ENCODE results near the gene GAR1. TPM values are rescaled to one million over a fixed set of nuclear protein-coding genes. Genes with fewer than 3 reads are reported as not detected.

Gene GAR1
- total and polyA plus RNA-seq, 2 experiments from 2014 or later, result 5.9 to 42.7 TPM

GRCh38 chr4:109861271-109861670 is 45.7 kb downstream of the GAR1 start:
- no peaks in the 10 kb centered on the region for H3K79me2 ChIP-seq (ENCODE audit: insufficient read depth)
- no peaks in the 10 kb centered on the region for H3K4me1 ChIP-seq (ENCODE audit: insufficient read depth)
- H3K9ac ChIP-seq, result no peak overlapping the region
- no peak for TF ChIP-seq EZH2phosphoT487 (IDR thresholded peaks at IDR 0.05; ENCODE audit: insufficient read depth, low read depth)
- 58 to 62% methylated on average over 2 of the region's 2 CpGs for WGBS, 2 experiments (ENCODE audit: low coverage in 1 of 2, low lambda C conversion rate in 2 of 2, missing lambda C conversion rate in 2 of 2)
- H3K9me3 ChIP-seq (ENCODE audit: low read depth), result no peaks in the 10 kb centered on the region
- H3K9me2 ChIP-seq (ENCODE audit: insufficient read depth), result no peaks in the 10 kb centered on the region
- H3K27ac ChIP-seq, result no peak overlapping the region
- no peak overlapping the region for H2AFZ ChIP-seq
- H3F3A ChIP-seq (ENCODE audit: insufficient read depth), result no peaks in the 10 kb centered on the region
- in situ Hi-C loops (cut with MboI), result no loop called here
- no peak for DNase-seq
- H3K27me3 ChIP-seq (replicated peaks; ENCODE audit: insufficient read depth), result no peaks in the 10 kb centered on the region
- no peaks in the 10 kb centered on the region for H3K36me3 ChIP-seq (ENCODE audit: low read depth)
- no peak overlapping the region for H3K4me3 ChIP-seq
- no peaks in the 10 kb centered on the region for H4K20me1 ChIP-seq (ENCODE audit: insufficient read depth)
- no peak overlapping the region for H3K4me2 ChIP-seq (ENCODE audit: unreplicated experiment)

- H4K20me1 ChIP-seq (ENCODE audit: insufficient read depth), result no peaks in the 10 kb centered on the region
- 45 to 57% methylated on average over 3 of the region's 3 CpGs for WGBS, 2 experiments (ENCODE audit: low coverage in 1 of 2, low lambda C conversion rate in 2 of 2, missing lambda C conversion rate in 2 of 2)
- TF ChIP-seq EZH2phosphoT487 (IDR thresholded peaks at IDR 0.05; ENCODE audit: insufficient read depth, low read depth), result no peak
Observed at GRCh38 chr4:109861916-109862511, 46.5 kb downstream of the GAR1 start.

GRCh38 chr4:109864134-109864533 is 48.6 kb downstream of the GAR1 start:
- H3K79me2 ChIP-seq (ENCODE audit: insufficient read depth), result no peaks in the 10 kb centered on the region
- no peak for DNase-seq
- H3K36me3 ChIP-seq (ENCODE audit: low read depth), result no peaks in the 10 kb centered on the region
- in situ Hi-C loops (cut with MboI), result no loop called here
- H2AFZ ChIP-seq, result no peak overlapping the region
- no peaks in the 10 kb centered on the region for H3K9me3 ChIP-seq (ENCODE audit: low read depth)
- no peak for TF ChIP-seq EZH2 (IDR thresholded peaks at IDR 0.05; ENCODE audit: insufficient read depth, poor library complexity, severe bottlenecking)
- no peak for TF ChIP-seq EZH2phosphoT487 (IDR thresholded peaks at IDR 0.05; ENCODE audit: insufficient read depth, low read depth)
- H3F3A ChIP-seq (ENCODE audit: insufficient read depth), result no peaks in the 10 kb centered on the region
- H3K4me1 ChIP-seq (ENCODE audit: insufficient read depth), result no peaks in the 10 kb centered on the region
- no peaks in the 10 kb centered on the region for H3K9me2 ChIP-seq (ENCODE audit: insufficient read depth)
- no peaks in the 10 kb centered on the region for H3K27me3 ChIP-seq (replicated peaks; ENCODE audit: insufficient read depth)
- H3K4me3 ChIP-seq, result no peak overlapping the region
- H4K20me1 ChIP-seq (ENCODE audit: insufficient read depth), result no peaks in the 10 kb centered on the region
- no peak overlapping the region for H3K27ac ChIP-seq
- H3K9ac ChIP-seq, result no peak overlapping the region
- H3K4me2 ChIP-seq (ENCODE audit: unreplicated experiment), result no peak overlapping the region

More at GRCh38 chr4:109861916-109862511, 46.5 kb downstream of the GAR1 start:
- Histone ChIP-seq H3K9me3 (ENCODE audit: low read depth) (no peaks in the 10 kb centered on the region), H3K27me3 (replicated peaks; ENCODE audit: insufficient read depth) (no peaks in the 10 kb centered on the region), H3F3A (ENCODE audit: insufficient read depth) (no peaks in the 10 kb centered on the region), H3K27ac (no peak overlapping the region), H3K36me3 (ENCODE audit: low read depth) (no peaks in the 10 kb centered on the region), H2AFZ (no peak overlapping the region), H3K79me2 (ENCODE audit: insufficient read depth) (no peaks in the 10 kb centered on the region), H3K9ac (no peak overlapping the region), H3K4me3 (no peak overlapping the region), H3K9me2 (ENCODE audit: insufficient read depth) (no peaks in the 10 kb centered on the region), H3K4me1 (ENCODE audit: insufficient read depth) (no peaks in the 10 kb centered on the region), H3K4me2 (ENCODE audit: unreplicated experiment) (no peak overlapping the region)
- no peak for DNase-seq
- in situ Hi-C loops (cut with MboI), result no loop called here

- Histone ChIP-seq H4K20me1 (ENCODE audit: insufficient read depth) (no peaks in the 10 kb centered on the region), H3K36me3 (ENCODE audit: low read depth) (no peaks in the 10 kb centered on the region), H3K9ac (no peak overlapping the region), H3K9me3 (ENCODE audit: low read depth) (no peaks in the 10 kb centered on the region), H3K4me1 (ENCODE audit: insufficient read depth) (no peaks in the 10 kb centered on the region), H3K27ac (no peak overlapping the region), H3K9me2 (ENCODE audit: insufficient read depth) (no peaks in the 10 kb centered on the region), H3F3A (ENCODE audit: insufficient read depth) (no peaks in the 10 kb centered on the region), H2AFZ (no peak overlapping the region), H3K27me3 (replicated peaks; ENCODE audit: insufficient read depth) (no peaks in the 10 kb centered on the region), H3K4me3 (no peak overlapping the region), H3K79me2 (ENCODE audit: insufficient read depth) (no peaks in the 10 kb centered on the region), H3K4me2 (ENCODE audit: unreplicated experiment) (no peak overlapping the region)
- in situ Hi-C loops (cut with MboI), result no loop called here
- no peak for TF ChIP-seq EZH2phosphoT487 (IDR thresholded peaks at IDR 0.05; ENCODE audit: insufficient read depth, low read depth)
- TF ChIP-seq EZH2 (IDR thresholded peaks at IDR 0.05; ENCODE audit: insufficient read depth, poor library complexity, severe bottlenecking), result no peak
- 33 to 49% methylated on average over 5 of the region's 5 CpGs for WGBS, 2 experiments (ENCODE audit: low coverage in 1 of 2, low lambda C conversion rate in 2 of 2, missing lambda C conversion rate in 2 of 2)
- no peak for DNase-seq
Observed at GRCh38 chr4:109870061-109870460, 54.5 kb downstream of the GAR1 start.

- DNase-seq, result no peak
- no peaks in the 10 kb centered on the region for H3K4me1 ChIP-seq (ENCODE audit: insufficient read depth)
- no peaks in the 10 kb centered on the region for H3K36me3 ChIP-seq (ENCODE audit: low read depth)
- no peak overlapping the region for H2AFZ ChIP-seq
- no peaks in the 10 kb centered on the region for H3K9me2 ChIP-seq (ENCODE audit: insufficient read depth)
- no peaks in the 10 kb centered on the region for H4K20me1 ChIP-seq (ENCODE audit: insufficient read depth)
- no peak overlapping the region for H3K27ac ChIP-seq
- H3K9me3 ChIP-seq (ENCODE audit: low read depth), result no peaks in the 10 kb centered on the region
- H3K4me3 ChIP-seq, result no peak overlapping the region
- H3K4me2 ChIP-seq (ENCODE audit: unreplicated experiment), result no peak overlapping the region
- in situ Hi-C loops (cut with MboI), result no loop called here
- no peak overlapping the region for H3K9ac ChIP-seq
- no peaks in the 10 kb centered on the region for H3F3A ChIP-seq (ENCODE audit: insufficient read depth)
- no peaks in the 10 kb centered on the region for H3K79me2 ChIP-seq (ENCODE audit: insufficient read depth)
- no peaks in the 10 kb centered on the region for H3K27me3 ChIP-seq (replicated peaks; ENCODE audit: insufficient read depth)
- 52 to 56% methylated on average over 2 of the region's 2 CpGs for WGBS, 2 experiments (ENCODE audit: low coverage in 1 of 2, low lambda C conversion rate in 2 of 2, missing lambda C conversion rate in 2 of 2)
- TF ChIP-seq EZH2 (IDR thresholded peaks at IDR 0.05; ENCODE audit: insufficient read depth, poor library complexity, severe bottlenecking) (no peak), EZH2phosphoT487 (IDR thresholded peaks at IDR 0.05; ENCODE audit: insufficient read depth, low read depth) (no peak)
Observed at GRCh38 chr4:109872065-109872464, 56.5 kb downstream of the GAR1 start.

Measured in GM23248 (cell line).